ENCODE data around the gene IVD.

Gene IVD

DNA sequence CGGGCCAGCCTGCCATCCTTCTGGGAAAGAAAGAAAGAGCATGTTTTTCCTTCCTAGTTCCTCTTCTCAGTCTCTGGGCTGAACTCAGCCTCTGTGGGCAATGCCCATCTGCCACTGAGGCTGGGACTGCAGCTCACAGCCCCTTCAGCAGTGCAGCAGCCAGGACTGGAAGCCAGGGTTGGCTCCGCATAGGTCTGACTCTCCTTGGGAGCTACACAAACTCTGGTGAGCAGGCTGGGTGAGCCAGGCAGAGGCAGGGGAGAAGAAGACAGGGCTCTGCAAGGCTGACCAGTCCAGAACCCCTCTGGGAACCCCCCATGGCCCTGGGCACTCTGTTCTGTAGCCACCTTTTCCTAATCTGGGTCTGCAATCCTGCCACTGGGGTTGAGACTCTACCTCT is 44.0 kb upstream of the IVD start:
- no peak overlapping the region for H3K4me3 ChIP-seq (ENCODE audit: low read depth, low read length)
- TF ChIP-seq, protein P1, sequence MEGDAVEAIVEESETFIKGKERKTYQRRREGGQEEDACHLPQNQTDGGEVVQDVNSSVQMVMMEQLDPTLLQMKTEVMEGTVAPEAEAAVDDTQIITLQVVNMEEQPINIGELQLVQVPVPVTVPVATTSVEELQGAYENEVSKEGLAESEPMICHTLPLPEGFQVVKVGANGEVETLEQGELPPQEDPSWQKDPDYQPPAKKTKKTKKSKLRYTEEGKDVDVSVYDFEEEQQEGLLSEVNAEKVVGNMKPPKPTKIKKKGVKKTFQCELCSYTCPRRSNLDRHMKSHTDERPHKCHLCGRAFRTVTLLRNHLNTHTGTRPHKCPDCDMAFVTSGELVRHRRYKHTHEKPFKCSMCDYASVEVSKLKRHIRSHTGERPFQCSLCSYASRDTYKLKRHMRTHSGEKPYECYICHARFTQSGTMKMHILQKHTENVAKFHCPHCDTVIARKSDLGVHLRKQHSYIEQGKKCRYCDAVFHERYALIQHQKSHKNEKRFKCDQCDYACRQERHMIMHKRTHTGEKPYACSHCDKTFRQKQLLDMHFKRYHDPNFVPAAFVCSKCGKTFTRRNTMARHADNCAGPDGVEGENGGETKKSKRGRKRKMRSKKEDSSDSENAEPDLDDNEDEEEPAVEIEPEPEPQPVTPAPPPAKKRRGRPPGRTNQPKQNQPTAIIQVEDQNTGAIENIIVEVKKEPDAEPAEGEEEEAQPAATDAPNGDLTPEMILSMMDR (IDR thresholded peaks at IDR 0.05; ENCODE audit: borderline replicate concordance, insufficient read depth, low read depth, low read length), result no peak

DNA sequence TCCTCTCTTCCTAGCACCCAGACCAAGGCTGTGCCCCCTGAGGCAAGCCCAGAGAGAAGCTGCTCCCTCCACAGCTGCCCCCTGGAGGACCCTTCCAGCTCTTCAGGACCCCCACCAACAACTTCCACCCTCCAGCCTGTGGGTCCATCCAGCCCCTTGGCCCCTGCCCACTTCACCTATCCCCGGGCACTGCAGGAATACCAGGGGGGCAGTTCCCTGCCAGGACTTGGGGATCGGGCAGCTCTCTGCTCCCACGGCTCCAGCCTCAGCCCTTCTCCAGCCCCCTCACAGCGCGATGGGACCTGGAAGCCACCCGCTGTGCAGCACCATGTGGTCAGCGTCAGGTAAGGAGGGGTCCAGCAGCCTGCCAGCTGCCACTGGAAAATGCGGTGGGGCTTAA is 42.0 kb upstream of the IVD start:
- TF ChIP-seq, protein P1 (IDR thresholded peaks at IDR 0.05; ENCODE audit: borderline replicate concordance, insufficient read depth, low read depth, low read length), result no peak
- H3K4me3 ChIP-seq (ENCODE audit: low read depth, low read length), result no peak overlapping the region

DNA sequence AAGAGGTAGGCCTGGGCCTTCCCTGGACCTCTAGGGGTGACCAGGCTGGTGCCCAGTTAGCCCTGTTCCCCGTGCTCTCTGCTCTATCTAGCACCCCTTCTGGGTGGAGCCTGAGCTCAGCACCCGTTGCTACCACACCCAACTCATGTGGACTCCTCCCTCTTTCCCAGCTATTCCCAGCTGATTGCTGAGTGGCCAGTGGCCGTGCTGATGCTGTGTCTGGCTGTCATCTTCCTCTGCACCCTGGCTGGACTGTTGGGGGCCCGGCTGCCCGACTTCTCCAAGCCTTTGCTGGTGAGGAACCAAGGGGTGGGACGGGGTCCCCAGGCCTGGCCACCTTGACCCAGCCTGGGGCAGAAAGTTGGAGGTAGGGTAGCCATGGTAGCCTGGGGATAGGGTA is 41.3 kb upstream of the IVD start:
- H3K4me3 ChIP-seq (ENCODE audit: low read depth, low read length), result no peak overlapping the region
- TF ChIP-seq, protein P1 (IDR thresholded peaks at IDR 0.05; ENCODE audit: borderline replicate concordance, insufficient read depth, low read depth, low read length), result no peak

DNA sequence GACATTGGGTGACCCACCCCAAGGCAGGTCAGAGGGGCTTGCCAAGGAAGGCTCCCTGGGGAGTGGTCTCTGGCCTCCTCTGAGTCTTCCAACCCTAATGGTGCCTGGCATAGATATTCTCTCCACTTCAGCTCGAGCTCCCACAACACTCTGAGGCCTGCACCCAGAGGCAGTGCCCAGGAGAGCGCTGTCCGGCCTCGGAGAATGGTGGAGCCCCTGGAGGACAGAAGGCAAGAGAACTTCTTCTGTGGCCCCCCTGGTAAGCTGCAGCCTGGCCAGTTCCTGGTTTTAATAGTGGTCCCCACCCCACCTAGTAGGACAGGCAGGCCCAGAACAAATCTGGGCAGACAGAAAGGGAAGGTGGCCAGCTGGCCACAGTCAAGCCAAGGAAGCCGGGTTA is 40.6 kb upstream of the IVD start:
- H3K4me3 ChIP-seq (ENCODE audit: low read depth, low read length), result no peak overlapping the region
- TF ChIP-seq, protein P1 (IDR thresholded peaks at IDR 0.05; ENCODE audit: borderline replicate concordance, insufficient read depth, low read depth, low read length), result no peak

DNA sequence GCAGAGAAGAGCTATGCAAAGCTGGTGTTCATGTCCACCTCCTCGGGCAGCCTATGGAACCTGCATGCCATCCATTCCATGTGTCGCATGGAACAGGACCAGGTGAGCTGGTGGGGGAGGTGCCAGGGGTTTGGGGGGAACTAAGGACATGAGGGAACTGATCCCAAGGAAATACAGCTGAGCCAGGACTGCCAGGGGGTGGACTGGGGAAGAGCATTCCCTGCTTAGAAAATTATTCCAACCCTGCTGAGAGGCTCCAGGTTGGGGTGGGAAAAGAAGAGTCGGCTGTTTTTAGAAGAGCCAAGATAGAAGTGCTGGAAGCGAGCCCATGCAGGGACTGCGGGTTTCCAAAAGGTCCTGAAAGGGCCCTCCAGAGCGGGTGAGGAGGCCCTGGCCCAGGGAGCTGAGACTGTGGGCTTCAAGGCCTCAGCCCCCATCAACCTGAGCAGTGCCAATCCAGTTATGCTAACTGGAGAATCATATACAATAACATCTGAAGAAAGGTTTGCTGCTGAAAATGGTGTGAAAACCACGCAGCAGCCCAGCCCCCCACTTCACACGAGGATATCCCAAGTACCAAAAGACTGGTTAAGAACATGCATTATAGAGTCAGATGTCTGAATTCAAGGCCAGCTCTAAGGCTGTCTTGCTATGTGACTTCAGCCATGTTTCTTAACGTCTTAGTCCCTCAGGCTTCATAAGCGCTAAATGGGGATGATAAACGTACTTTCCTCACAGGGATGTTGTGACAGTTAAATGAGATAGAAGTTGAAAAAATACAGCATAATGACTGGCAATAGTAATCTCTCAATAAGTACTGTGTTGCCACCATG is 39.8 kb upstream of the IVD start:
- TF ChIP-seq, protein P1 (IDR thresholded peaks at IDR 0.05; ENCODE audit: borderline replicate concordance, insufficient read depth, low read depth, low read length), result no peak
- H3K4me3 ChIP-seq (ENCODE audit: low read depth, low read length), result no peak overlapping the region

DNA sequence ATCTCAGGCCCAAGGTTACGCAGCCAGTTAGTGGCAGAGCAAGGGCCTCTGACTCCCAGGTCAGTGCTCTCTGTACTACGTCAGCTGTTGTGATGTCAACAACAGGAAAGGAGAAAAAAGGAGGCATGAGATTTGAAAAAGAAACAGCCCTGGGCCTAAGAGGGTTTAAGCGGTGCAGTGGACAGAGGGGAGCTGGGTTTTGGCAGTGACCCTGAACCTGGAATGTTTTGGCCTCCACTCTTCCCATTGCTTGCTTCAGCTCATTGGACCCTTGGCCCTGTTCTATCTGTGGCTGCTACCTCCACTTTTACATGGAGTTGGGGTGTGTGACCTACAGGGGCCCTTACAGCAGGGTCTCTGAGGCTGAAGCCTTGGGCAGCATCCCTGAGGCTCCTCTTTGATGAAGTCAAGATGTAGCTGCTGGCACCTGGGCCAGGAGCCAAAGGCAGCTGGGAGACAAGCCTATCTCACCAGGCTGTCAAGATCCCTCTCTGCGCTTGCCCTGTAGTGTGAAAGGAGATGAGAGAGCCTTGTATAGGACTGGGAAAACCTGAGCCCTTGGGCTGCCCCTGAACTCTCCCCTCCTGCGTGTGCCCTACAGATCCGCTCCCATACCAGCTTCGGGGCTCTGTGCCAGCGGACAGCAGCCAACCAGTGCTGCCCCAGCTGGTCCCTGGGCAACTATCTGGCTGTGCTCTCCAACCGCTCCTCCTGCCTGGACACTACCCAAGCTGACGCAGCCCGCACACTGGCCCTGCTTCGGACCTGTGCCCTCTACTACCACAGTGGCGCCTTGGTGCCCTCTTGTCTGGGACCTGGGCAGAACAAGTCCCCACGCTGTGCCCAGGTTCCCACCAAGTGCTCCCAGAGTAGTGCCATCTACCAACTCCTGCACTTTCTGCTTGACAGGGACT is 38.9 kb upstream of the IVD start:
- H3K4me3 ChIP-seq (ENCODE audit: low read depth, low read length), result no peak overlapping the region
- TF ChIP-seq, protein P1 (IDR thresholded peaks at IDR 0.05; ENCODE audit: borderline replicate concordance, insufficient read depth, low read depth, low read length), result no peak
